Measurements from ENCODE around the gene UQCR11.
A peak's percentile ranks its signal among the peaks of the same experiment; 100 is the strongest.
"Not testable (repeated sequence)": the region's sequence is repeated elsewhere in the genome, so short reads cannot be mapped to it uniquely, and the experiment has no call there.

Gene UQCR11

GRCh38 chr19:1640893-1641448 is 35.7 kb upstream of the UQCR11 start:
- DNase-seq; in situ Hi-C loops (cut with MboI; ENCODE audit: low pct_unique_long_range_greater_than_20kb, low sequenced_read_pairs): not testable (repeated sequence)

- in situ Hi-C loops (cut with MboI; ENCODE audit: low pct_unique_long_range_greater_than_20kb, low sequenced_read_pairs): no loop called here
- DNase-seq: no peak
Measured at GRCh38 chr19:1636325-1637236, 31.3 kb upstream of the UQCR11 start.

- DNase-seq: no peak
Measured at GRCh38 chr19:1634938-1635243, 29.6 kb upstream of the UQCR11 start.

DNA sequence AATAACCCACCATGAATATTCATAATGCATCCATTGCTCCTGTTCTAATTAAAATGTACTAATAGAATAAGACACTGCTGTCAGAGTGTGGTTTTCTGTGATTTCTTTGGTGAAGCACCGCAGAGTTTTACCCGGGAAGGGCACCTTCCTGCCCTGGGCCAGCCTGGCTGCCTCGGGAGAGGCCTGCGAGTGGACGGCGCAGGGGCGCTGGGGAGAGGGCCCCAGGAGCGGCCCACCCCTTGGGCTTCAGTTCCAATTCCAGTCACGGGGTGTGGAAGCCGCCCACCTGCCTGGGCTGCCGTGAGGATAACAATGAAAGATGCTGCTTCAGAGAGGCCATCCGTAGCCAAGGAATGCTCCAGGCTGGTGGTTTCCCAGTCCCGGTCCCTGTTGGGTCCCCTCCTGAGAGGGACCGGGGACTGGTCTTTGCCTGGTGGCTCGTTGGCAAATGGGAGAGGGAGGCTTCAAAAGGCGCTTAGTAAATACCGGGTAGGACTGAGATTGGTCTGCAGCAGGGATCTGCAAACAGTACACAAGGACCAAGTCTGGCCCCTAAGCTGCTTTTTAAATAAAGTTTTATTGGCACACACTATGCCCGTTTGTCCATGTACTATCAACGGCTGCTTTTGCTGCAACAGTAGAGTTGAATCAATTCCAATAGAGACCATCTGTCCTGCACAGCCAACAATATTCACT is 29.1 kb upstream of the UQCR11 start:
- no peak for DNase-seq
- in situ Hi-C loops (cut with MboI; ENCODE audit: low pct_unique_long_range_greater_than_20kb, low sequenced_read_pairs): no loop called here

More at GRCh38 chr19:1634938-1635243, 29.6 kb upstream of the UQCR11 start:
- in situ Hi-C loops (cut with MboI; ENCODE audit: low pct_unique_long_range_greater_than_20kb, low sequenced_read_pairs): no loop called here

DNA sequence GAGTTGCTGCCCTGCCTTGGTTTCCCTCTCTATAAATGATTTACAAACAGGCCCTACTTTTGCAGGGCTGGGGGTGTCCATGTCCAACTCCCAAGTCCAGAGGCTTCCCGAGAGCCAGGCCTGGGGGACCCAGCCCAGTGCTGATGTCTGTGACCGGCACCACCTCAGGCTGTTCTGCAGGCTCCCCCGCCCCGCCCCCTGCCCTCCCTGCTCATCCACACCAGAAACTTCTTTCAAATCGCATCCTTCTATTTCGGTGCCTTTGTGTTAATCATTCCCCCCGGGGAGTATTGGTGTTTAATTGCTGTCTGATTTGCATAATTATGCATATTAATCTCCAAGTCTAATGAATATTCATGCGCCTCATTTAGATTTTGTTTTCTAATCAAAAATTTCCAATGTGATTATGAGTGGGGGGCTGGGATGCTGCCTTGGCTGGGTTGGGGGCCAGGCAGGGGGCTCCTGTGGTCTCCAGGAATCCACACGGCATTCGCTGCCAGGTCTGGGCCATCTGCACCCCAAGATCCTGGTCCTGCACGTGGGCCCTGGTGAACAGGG is 28.1 kb upstream of the UQCR11 start:
- no peak for DNase-seq
- in situ Hi-C loops (cut with MboI; ENCODE audit: low pct_unique_long_range_greater_than_20kb, low sequenced_read_pairs): no loop called here

- in situ Hi-C loops (cut with MboI; ENCODE audit: low pct_unique_long_range_greater_than_20kb, low sequenced_read_pairs): no loop called here
- DNase-seq: no peak
Measured at GRCh38 chr19:1632462-1633268, 27.4 kb upstream of the UQCR11 start.

GRCh38 chr19:1631557-1632100 is 26.4 kb upstream of the UQCR11 start:
- in situ Hi-C loops (cut with MboI; ENCODE audit: low pct_unique_long_range_greater_than_20kb, low sequenced_read_pairs): no loop called here
- no peak for DNase-seq

- no peak for DNase-seq
- in situ Hi-C loops (cut with MboI; ENCODE audit: low pct_unique_long_range_greater_than_20kb, low sequenced_read_pairs): no loop called here
Measured at GRCh38 chr19:1630811-1631210, 25.5 kb upstream of the UQCR11 start.

DNA sequence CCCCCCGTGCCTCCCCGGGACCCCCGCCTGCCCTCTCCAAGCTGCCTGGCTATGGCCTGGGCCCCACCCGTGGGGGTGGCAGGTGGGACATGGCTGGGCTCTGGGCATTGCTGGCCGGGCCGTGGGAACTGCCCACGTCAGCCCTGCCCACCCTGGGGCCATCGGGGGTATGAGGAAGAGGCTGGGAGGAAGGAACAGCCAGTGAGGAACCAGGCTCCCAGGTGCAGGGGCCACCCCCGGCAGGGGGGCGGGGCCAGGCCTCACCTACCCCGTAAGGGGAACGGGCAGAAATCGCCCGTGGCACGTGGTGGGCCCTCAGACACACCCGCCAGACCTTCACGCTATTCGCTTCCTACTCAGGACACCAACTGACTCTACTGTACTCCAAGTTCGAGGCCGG is 24.8 kb upstream of the UQCR11 start:
- no peak for DNase-seq
- in situ Hi-C loops (cut with MboI; ENCODE audit: low pct_unique_long_range_greater_than_20kb, low sequenced_read_pairs): no loop called here

DNA sequence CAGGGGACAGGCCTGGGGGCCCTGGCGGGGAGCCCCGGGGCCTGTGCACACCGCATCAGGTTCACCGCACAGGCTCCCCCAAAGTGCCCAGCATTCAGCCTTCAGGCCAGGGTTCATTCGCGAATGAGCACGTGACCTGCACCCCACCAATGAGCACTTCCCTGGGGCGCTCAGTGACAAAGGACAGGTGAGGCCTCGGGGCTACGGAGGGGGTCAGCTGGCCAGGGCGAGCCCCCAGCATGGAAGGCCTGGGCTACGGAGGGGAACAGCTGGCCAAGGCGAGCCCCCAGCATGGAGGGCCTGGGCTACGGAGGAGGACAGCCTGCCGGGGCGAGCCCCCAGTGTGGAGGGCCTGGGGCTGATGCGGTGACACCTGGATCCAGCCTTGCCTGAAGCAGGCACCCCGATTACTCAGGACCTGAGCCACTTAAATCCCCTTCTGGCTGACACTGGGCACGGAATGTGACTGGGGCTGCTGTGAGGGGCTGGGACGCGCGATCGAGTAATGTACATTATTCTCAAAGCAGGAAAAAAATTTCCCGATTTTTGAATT is 24.1 kb upstream of the UQCR11 start:
- DNase-seq: no peak
- in situ Hi-C loops (cut with MboI; ENCODE audit: low pct_unique_long_range_greater_than_20kb, low sequenced_read_pairs): no loop called here

GRCh38 chr19:1627194-1627593 is 21.9 kb upstream of the UQCR11 start:
- in situ Hi-C loops (cut with MboI; ENCODE audit: low pct_unique_long_range_greater_than_20kb, low sequenced_read_pairs): no loop called here
- DNase-seq: no peak

DNA sequence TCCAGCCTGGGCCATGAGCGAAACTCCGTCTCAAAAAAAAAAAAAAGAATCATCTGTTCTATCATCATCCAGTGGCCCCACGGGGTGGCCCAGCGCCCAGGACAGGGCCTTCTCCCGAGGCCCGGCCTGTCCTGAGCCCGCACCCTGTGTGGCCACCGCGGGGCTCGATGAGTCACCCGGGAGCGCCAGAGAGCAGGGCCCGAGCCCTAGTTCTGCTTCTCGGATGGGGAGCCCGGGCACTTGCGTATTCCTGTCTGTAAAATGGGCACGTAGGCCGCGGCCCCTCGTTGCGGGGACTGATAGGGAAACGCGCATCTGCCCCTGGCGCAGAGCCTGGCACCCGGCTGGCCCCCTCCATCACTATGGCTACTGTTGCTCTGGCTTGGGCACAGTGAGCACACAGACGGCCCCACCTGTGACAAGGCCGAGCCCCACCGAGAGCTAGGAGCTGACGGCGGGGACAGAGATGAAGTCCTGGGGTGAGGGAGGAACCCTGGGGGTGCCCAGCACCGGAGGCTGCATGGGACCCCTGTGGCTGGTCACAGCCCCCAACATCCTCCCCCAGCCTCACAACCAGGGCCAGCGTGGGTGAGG is 21.3 kb upstream of the UQCR11 start:
- in situ Hi-C loops (cut with MboI; ENCODE audit: low pct_unique_long_range_greater_than_20kb, low sequenced_read_pairs): no loop called here
- no peak for DNase-seq

GRCh38 chr19:1624458-1624857 is 19.2 kb upstream of the UQCR11 start:
- peak; percentile 47 for DNase-seq
- in situ Hi-C loops (cut with MboI; ENCODE audit: low pct_unique_long_range_greater_than_20kb, low sequenced_read_pairs): no loop called here

GRCh38 chr19:1622541-1622940 is 17.3 kb upstream of the UQCR11 start:
- in situ Hi-C loops (cut with MboI; ENCODE audit: low pct_unique_long_range_greater_than_20kb, low sequenced_read_pairs): no loop called here
- DNase-seq: no peak

GRCh38 chr19:1622007-1622406 is 16.7 kb upstream of the UQCR11 start:
- in situ Hi-C loops (cut with MboI; ENCODE audit: low pct_unique_long_range_greater_than_20kb, low sequenced_read_pairs): no loop called here
- no peak for DNase-seq

- in situ Hi-C loops (cut with MboI; ENCODE audit: low pct_unique_long_range_greater_than_20kb, low sequenced_read_pairs): no loop called here
- DNase-seq: no peak
Measured at GRCh38 chr19:1621574-1621973, 16.3 kb upstream of the UQCR11 start.

GRCh38 chr19:1621021-1621420 is 15.8 kb upstream of the UQCR11 start:
- in situ Hi-C loops (cut with MboI; ENCODE audit: low pct_unique_long_range_greater_than_20kb, low sequenced_read_pairs): no loop called here
- no peak for DNase-seq

DNA sequence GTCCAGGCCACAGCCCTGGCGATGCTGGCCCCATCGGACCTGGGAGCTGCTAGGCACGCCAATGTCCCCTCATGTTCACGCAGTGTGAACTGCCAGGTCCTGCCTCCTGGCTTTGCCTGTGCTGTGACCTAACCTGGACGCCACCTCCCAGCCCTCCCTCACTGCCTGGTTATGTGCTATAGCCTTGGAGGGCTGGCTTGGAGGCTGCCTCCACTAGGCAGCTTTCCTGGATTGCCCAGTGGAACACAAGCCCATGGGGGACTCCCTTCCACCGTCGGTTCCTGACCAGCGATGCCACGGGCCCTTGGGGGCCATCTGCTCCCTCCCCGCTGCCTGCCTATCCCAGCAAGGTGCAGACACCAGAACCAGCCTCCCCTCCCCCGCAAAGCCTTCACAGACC is 15.2 kb upstream of the UQCR11 start:
- in situ Hi-C loops (cut with MboI; ENCODE audit: low pct_unique_long_range_greater_than_20kb, low sequenced_read_pairs): no loop called here
- DNase-seq: no peak
